Neuronal stem cell (in vitro differentiated cells): ENCODE measurements around the gene ENAH.

Experiments
- DNase-seq: peaks from one replicate; pipeline ENCODE4 v3.0.0-alpha.2; 2013; ENCODE audit warnings: low spot score
- H2AFZ ChIP-seq: one replicate; pipeline ENCODE4 v1.6.1; 2013; ENCODE audit warnings: mild to moderate bottlenecking, low read length, inconsistent platforms
- H2AK5ac ChIP-seq: 2 replicates; pipeline ENCODE4 v1.6.1; 2013; ENCODE audit warnings: low read depth, mild to moderate bottlenecking, inconsistent platforms, low read length, moderate library complexity, mixed read lengths
- H2BK120ac ChIP-seq: 2 replicates; pipeline ENCODE4 v1.6.1; 2013; ENCODE audit warnings: low read depth, mild to moderate bottlenecking, inconsistent platforms, low read length, moderate library complexity, mixed read lengths
- H2BK12ac ChIP-seq: one replicate; pipeline ENCODE4 v1.6.1; 2013; ENCODE audit warnings: low read length, inconsistent platforms
- H2BK15ac ChIP-seq: 2 replicates; pipeline ENCODE4 v1.6.1; 2013; ENCODE audit warnings: mild to moderate bottlenecking, low read length, inconsistent platforms, mixed read lengths
- H2BK5ac ChIP-seq: one replicate; pipeline ENCODE4 v1.6.1; 2013; ENCODE audit warnings: inconsistent platforms, mild to moderate bottlenecking, low read length, moderate library complexity
- H3K14ac ChIP-seq: one replicate; pipeline ENCODE4 v1.6.1; 2013; ENCODE audit warnings: low read length, inconsistent platforms
- H3K18ac ChIP-seq: 2 replicates; pipeline ENCODE4 v1.6.1; 2013; ENCODE audit warnings: low read length, inconsistent platforms
- H3K23ac ChIP-seq: 2 replicates; pipeline ENCODE4 v1.6.1; 2013; ENCODE audit warnings: low read depth, mild to moderate bottlenecking, mixed read lengths, low read length, inconsistent platforms; ENCODE audit not compliant: poor library complexity
- H3K27ac ChIP-seq: replicated peaks from 3 replicates; pipeline ENCODE4 v1.5.1; 2013; ENCODE audit warnings: low read length, inconsistent platforms
- H3K27me3 ChIP-seq, 3 experiments: 2 replicates each; pipeline ENCODE4 v1.6.1; 2013; ENCODE audit warnings: low read length in 3 of 3, mild to moderate bottlenecking in 2 of 3, inconsistent platforms in 1 of 3, low read depth in 1 of 3, mixed read lengths in 1 of 3, moderate library complexity in 1 of 3; ENCODE audit not compliant: control insufficient read depth in 3 of 3, insufficient read depth in 3 of 3
- H3K36me3 ChIP-seq, 2 donors: replicated peaks in 1 of 2; 2 replicates each; pipeline ENCODE4 v1.6.1; 2013; ENCODE audit warnings: low read length in 2 of 2; ENCODE audit not compliant: control insufficient read depth in 2 of 2, insufficient read depth in 2 of 2
- H3K4ac ChIP-seq: 2 replicates; pipeline ENCODE4 v1.6.1; 2013; ENCODE audit warnings: inconsistent platforms, mild to moderate bottlenecking, low read length, moderate library complexity
- H3K4me1 ChIP-seq, 2 donors: 1 replicate in 1 of 2; 2 replicates in 1 of 2; pipeline ENCODE4 v1.6.1; 2013; ENCODE audit warnings: low read length in 2 of 2, low read depth in 1 of 2; ENCODE audit not compliant: control insufficient read depth in 2 of 2, insufficient read depth in 1 of 2
- H3K4me2 ChIP-seq: one replicate; pipeline ENCODE4 v1.6.1; 2013; ENCODE audit warnings: mild to moderate bottlenecking, low read length, inconsistent platforms; ENCODE audit not compliant: insufficient read depth, poor library complexity, severe bottlenecking
- H3K4me3 ChIP-seq, 2 donors: 2 replicates each; pipeline ENCODE4 v1.5.1; 2013; ENCODE audit warnings: low read length in 2 of 2, mild to moderate bottlenecking in 2 of 2, inconsistent platforms in 1 of 2, moderate library complexity in 1 of 2
- H3K79me1 ChIP-seq: one replicate; pipeline ENCODE4 v1.6.1; 2013; ENCODE audit warnings: low read depth, mild to moderate bottlenecking, inconsistent platforms, low read length, moderate library complexity
- H3K9ac ChIP-seq: one replicate; pipeline ENCODE4 v1.6.1; 2013; ENCODE audit warnings: mild to moderate bottlenecking, low read depth, low read length, inconsistent platforms; ENCODE audit not compliant: poor library complexity
- H3K9me3 ChIP-seq, 2 donors: replicated peaks in 1 of 2; 2 replicates each; pipeline versions ENCODE3 to v1.6.1; 2013; ENCODE audit warnings: low read length in 2 of 2, mild to moderate bottlenecking in 2 of 2, inconsistent platforms in 1 of 2, low read depth in 1 of 2, mixed read lengths in 1 of 2, moderate library complexity in 1 of 2; ENCODE audit not compliant: control insufficient read depth in 2 of 2, insufficient read depth in 1 of 2
- H4K8ac ChIP-seq: one replicate; pipeline ENCODE4 v1.6.1; 2013; ENCODE audit warnings: low read depth, mild to moderate bottlenecking, inconsistent platforms, low read length, moderate library complexity
- H4K91ac ChIP-seq: one replicate; pipeline ENCODE4 v1.6.1; 2013; ENCODE audit warnings: low read length, low read depth, mild to moderate bottlenecking, inconsistent platforms; ENCODE audit not compliant: poor library complexity
- WGBS, 2 donors: extraction: QIAGEN DNeasy Blood & Tissue Kit; methylation state at CpG; one replicate each; pipeline ENCODE4 v1.1.7; 2013; ENCODE audit warnings: missing lambda C conversion rate in 2 of 2, mixed read lengths in 1 of 2; ENCODE audit not compliant: insufficient read length in 2 of 2, insufficient replicate concordance in 1 of 2; ENCODE audit errors: extremely low coverage in 2 of 2; 5-methylcytosine and 5-hydroxymethylcytosine counted together

Gene ENAH

DNA sequence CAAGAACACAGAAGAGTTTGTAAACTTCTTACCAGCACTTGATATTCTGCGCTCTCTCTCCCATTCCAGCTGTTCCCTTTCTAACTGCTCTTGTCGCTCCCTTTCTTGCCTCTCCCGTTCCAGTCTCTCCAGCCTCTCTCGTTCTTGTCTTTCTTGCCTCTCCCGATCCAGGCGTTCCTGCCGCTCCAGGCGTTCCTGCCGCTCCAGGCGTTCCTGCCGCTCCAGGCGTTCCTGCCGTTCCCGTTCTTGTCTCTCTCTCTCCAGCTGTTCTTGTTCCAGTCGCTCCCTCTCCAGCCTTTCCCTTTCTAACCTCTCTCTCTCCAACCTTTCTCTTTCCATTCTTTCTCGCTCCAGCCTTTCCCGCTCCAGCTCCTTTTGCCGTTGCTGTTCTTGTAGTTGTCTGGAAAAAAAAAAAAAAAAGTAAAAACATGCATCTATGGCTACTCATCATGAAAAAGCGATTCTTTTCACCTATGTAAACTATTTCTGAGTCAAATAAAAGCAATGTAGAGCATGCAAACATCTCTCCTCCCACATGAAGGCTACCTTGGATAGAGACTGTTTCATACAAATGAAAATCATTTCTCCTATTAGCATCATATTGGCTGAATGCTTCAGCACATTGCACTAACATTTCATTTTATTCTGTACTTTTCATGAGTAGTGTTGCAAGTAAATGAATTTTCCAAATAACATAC lies 133.6 kb downstream of the ENAH start:
- Histone ChIP-seq H3K4ac (no peak overlapping the region), H3K4me2 (no peak overlapping the region), H3K4me1 (peaks cover 2 to 11% of the 10 kb centered on the region in 2 donors), H2AK5ac (no peak overlapping the region), H4K91ac (no peak overlapping the region), H2BK12ac (no peak overlapping the region), H3K79me1 (peaks cover 10% of the 10 kb centered on the region), H2AFZ (no peak overlapping the region), H4K8ac (no peak overlapping the region), H3K9me3 (peaks cover 0 to 5% of the 10 kb centered on the region in 2 donors), H3K18ac (no peak overlapping the region), H3K36me3 (peaks cover 9 to 63% of the 10 kb centered on the region in 2 donors), H3K27me3 (no peaks in the 10 kb centered on the region), H3K4me3 (no peak overlapping the region), H2BK120ac (no peak overlapping the region), H3K9ac (no peak overlapping the region), H2BK15ac (no peak overlapping the region), H3K27ac (no peak overlapping the region), H3K23ac (no peak overlapping the region), H3K14ac (no peak overlapping the region), H2BK5ac (no peak overlapping the region)
- WGBS, 2 donors, result no CpG with 5 or more reads among the region's 19 CpGs
- no peak for DNase-seq

DNA sequence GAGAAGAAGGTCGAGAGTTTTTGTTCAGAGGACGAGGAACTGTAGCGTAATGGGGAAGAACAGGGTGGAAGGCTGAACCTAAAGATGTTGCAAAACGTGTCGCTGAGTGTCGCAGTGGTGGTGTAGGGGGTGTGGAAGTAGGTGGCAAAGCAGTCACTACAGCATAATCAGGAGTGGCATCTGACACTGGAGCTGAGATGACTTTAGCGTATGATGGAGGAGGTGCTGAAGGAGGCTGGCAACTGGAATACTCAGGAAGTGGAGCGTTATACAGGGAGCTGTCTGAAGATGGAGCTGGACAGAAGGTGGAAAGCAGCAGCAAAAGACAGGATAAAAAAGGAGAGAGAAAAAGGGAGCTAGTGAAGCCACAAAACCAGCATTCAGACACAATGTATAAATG lies 135.2 kb downstream of the ENAH start:
- H3K9ac ChIP-seq, result no peak overlapping the region
- H3K23ac ChIP-seq, result peak overlapping the region; percentile 69
- DNase-seq, result no peak
- no peak overlapping the region for H2AFZ ChIP-seq
- no peak overlapping the region for H3K4me2 ChIP-seq
- H2BK120ac ChIP-seq, result no peak overlapping the region
- no peak overlapping the region for H2BK5ac ChIP-seq
- H2BK15ac ChIP-seq, result no peak overlapping the region
- H3K18ac ChIP-seq, result no peak overlapping the region
- no peak overlapping the region for H3K4ac ChIP-seq
- H4K8ac ChIP-seq, result no peak overlapping the region
- H2BK12ac ChIP-seq, result no peak overlapping the region
- H4K91ac ChIP-seq, result no peak overlapping the region
- H3K9me3 ChIP-seq, result peaks cover 0 to 5% of the 10 kb centered on the region in 2 donors
- peaks cover 2 to 11% of the 10 kb centered on the region in 2 donors for H3K4me1 ChIP-seq
- H3K36me3 ChIP-seq, result peaks cover 10 to 72% of the 10 kb centered on the region in 2 donors
- no peak overlapping the region for H3K4me3 ChIP-seq
- WGBS, 2 donors, result no CpG with 5 or more reads among the region's 8 CpGs
- no peak overlapping the region for H3K14ac ChIP-seq
- no peak overlapping the region for H3K27ac ChIP-seq
- H2AK5ac ChIP-seq, result no peak overlapping the region
- H3K79me1 ChIP-seq, result peaks cover 10% of the 10 kb centered on the region
- no peaks in the 10 kb centered on the region for H3K27me3 ChIP-seq

DNA sequence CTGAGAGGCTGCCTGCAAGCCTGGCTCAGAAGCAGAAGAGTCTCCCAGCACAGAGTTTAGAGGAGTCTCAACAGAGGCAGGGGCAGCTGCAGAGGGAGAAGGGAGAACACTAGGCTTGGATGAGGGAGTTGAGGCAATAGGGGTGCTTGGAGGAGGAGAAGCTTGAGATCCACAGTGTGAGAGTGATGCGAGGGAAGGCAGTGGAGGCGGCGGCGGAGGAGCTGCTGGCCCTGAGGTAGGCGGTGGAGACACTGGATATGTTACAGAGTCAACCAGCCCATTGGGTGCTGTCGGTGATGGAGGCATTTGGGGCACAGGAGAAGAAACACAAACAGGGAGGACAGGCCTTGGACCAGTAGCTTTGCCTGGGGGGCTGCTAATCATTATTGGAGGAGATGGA lies 135.7 kb downstream of the ENAH start:
- Histone ChIP-seq H2BK15ac (no peak overlapping the region), H2BK120ac (no peak overlapping the region), H4K8ac (no peak overlapping the region), H2BK5ac (no peak overlapping the region), H3K4me1 (peaks cover 2 to 11% of the 10 kb centered on the region in 2 donors), H3K36me3 (peaks cover 10 to 77% of the 10 kb centered on the region in 2 donors), H3K79me1 (peaks cover 10% of the 10 kb centered on the region), H3K4me3 (no peak overlapping the region), H3K27me3 (no peaks in the 10 kb centered on the region), H3K4ac (no peak overlapping the region), H2AFZ (no peak overlapping the region), H2BK12ac (no peak overlapping the region), H4K91ac (no peak overlapping the region), H2AK5ac (no peak overlapping the region), H3K4me2 (no peak overlapping the region), H3K27ac (no peak overlapping the region), H3K9me3 (peaks cover 0 to 5% of the 10 kb centered on the region in 2 donors), H3K9ac (peak overlapping the region; percentile 77), H3K23ac (peak overlapping the region; percentile 69), H3K14ac (peak overlapping the region; percentile 67), H3K18ac (no peak overlapping the region)
- no CpG with 5 or more reads among the region's 6 CpGs for WGBS, 2 donors
- DNase-seq, result no peak

DNA sequence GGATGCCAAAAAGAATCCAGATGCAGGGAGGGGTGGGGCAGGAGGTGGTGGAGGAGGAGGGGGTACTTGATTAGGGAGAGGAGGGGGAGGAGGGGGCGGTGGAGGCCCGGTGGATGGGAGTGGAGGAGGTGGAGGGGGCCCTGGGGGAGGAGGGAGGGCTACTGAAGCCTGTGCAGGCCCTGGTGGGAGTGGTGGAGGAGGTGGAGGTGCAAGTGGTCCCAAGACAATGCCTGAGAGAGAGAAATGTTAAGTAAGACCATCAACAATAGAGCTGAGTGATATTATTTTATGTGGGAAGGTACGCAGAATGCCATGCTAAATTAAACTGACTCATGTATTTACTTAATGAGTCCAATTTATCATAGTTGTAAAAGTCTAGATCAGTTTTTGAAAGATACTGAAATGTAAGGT lies 138.2 kb downstream of the ENAH start:
- Histone ChIP-seq H2BK120ac (no peak overlapping the region), H3K14ac (no peak overlapping the region), H2BK15ac (no peak overlapping the region), H3K4me1 (peaks cover 2 to 11% of the 10 kb centered on the region in 2 donors), H3K36me3 (peaks cover 12 to 97% of the 10 kb centered on the region in 2 donors), H4K8ac (no peak overlapping the region), H3K18ac (no peak overlapping the region), H3K27me3 (no peaks in the 10 kb centered on the region), H2BK5ac (no peak overlapping the region), H3K4me3 (no peak overlapping the region), H3K9ac (no peak overlapping the region), H3K79me1 (peaks cover 10% of the 10 kb centered on the region), H4K91ac (no peak overlapping the region), H2AK5ac (no peak overlapping the region), H2BK12ac (no peak overlapping the region), H3K23ac (no peak overlapping the region), H2AFZ (no peak overlapping the region), H3K9me3 (peaks cover 0 to 5% of the 10 kb centered on the region in 2 donors), H3K4ac (no peak overlapping the region), H3K27ac (no peak overlapping the region), H3K4me2 (no peak overlapping the region)
- DNase-seq, result no peak
- WGBS, 2 donors, result no CpG with 5 or more reads among the region's 3 CpGs
